GM10266 (cell line): ENCODE results near the gene EMILIN3.

ENCODE experiments used
- DNase-seq: peaks from one replicate; pipeline ENCODE4 v3.0.0; 2012; ENCODE audit errors: extremely low spot score
- CTCF ChIP-seq: IDR thresholded peaks from 2 replicates; pipeline ENCODE4 v1.5.1; 2012; ENCODE audit warnings: mild to moderate bottlenecking, low read depth; ENCODE audit not compliant: control insufficient read depth, insufficient read depth; ENCODE audit errors: missing control alignments

EMILIN3 gene

GRCh38 chr20:41356951-41357350 lies 9.7 kb downstream of the EMILIN3 start:
- no peak for DNase-seq
- no peak for TF ChIP-seq CTCF

GRCh38 chr20:41355598-41356203 lies 10.9 kb downstream of the EMILIN3 start:
- DNase-seq = no peak
- TF ChIP-seq CTCF = no peak

- no peak for TF ChIP-seq CTCF
- DNase-seq = no peak
Measured at GRCh38 chr20:41355192-41355591, 11.4 kb downstream of the EMILIN3 start.

- no peak for DNase-seq
- no peak for TF ChIP-seq CTCF
Measured at GRCh38 chr20:41353530-41353929, 13.1 kb downstream of the EMILIN3 start.

GRCh38 chr20:41352666-41353065 lies 14.0 kb downstream of the EMILIN3 start:
- no peak for DNase-seq
- no peak for TF ChIP-seq CTCF

GRCh38 chr20:41352106-41352505 lies 14.5 kb downstream of the EMILIN3 start:
- no peak for TF ChIP-seq CTCF
- DNase-seq = no peak

- DNase-seq = no peak
Measured at GRCh38 chr20:41350408-41350962, 16.1 kb downstream of the EMILIN3 start.

More at GRCh38 chr20:41350408-41350962, 16.1 kb downstream of the EMILIN3 start:
- TF ChIP-seq CTCF = no peak
